ENCODE results near the gene FRMD4A. TPM values are rescaled to one million over a fixed set of nuclear protein-coding genes. Genes with fewer than 3 reads are reported as not detected.
A peak's percentile ranks its signal among the peaks of the same experiment; 100 is the strongest.

Gene FRMD4A
- total RNA-seq, 2 experiments from 2014 or later, result 7.1 to 7.2 TPM

DNA sequence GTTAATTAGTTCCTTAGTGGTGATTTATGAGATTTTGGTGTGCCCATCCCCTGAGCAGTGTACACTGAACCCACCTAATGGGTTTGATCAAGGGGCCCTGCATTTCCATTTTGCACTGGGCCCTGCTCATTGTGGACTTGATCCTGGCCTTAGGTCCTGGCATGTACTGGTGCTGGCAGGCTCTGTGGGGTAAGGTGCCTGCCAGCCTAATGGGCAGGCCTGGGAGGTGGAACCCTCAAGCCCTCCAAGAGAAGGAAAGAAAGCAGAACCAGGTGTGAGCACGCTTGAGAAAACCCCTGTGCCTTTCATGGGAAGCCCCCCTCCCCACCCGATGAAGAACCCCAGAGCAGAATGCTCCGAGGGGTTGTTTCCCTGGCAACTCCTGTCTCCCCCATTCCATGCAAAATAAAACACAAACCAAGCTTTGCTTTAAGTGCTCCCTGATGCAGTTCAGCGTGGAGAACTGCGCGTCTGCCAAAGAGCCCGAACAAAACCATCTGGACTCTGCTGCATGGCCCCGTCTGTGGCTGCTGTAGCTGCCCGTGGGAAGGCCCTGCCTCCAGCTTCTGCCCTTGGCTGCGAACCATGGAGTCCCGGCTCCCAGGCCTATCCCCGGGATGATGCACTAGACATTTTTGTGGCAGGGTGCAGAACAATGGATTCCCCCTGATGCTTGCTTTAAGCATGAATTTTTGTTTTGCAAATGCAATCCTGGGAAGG lies 620.6 kb downstream of the FRMD4A start:
- Mint-ChIP-seq H3K4me3 (no peak overlapping the region), H3K9me3 (no peaks in the 10 kb centered on the region), H3K27ac (no peak overlapping the region), H3K4me1 (peaks cover 29% of the 10 kb centered on the region), H3K36me3 (no peaks in the 10 kb centered on the region), H3K27me3 (peaks cover 31% of the 10 kb centered on the region)
- DNase-seq, result no peak

DNA sequence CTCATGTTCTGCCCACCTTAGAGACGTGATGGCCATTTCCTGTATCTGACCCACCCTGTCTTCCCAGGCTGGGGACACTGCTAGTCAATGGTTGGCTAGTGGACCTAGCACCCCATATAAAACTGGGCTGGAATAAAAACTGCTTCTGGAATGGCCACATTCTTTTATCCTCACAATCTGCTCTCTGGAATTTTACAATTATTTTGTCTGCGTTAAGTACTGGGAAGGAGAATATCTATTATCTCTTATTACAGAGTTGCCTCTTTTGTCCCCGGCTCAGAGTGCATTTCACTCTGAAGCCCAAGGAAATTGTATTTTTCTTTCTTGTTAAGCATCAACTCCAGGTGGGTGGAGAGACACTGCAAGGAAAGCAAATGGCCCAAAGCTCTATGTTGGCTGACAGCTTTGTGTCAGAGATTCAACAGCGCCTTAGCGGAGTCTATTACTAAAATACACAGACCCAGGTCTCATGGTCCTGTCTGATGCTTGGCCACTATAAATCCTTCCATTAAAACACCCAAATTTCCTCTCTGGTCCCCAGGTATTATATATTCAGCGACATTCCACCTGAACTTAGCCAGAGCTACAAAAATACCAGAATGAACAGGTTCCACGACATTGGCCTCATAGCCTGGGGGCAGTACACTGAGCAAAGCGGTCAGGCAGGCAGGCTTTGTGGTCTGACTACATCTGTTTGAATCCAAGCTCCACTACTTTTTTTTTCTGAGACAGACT lies 622.3 kb downstream of the FRMD4A start:
- no peak overlapping the region for H3K27ac Mint-ChIP-seq
- H3K4me1 Mint-ChIP-seq, result peaks cover 28% of the 10 kb centered on the region
- no peaks in the 10 kb centered on the region for H3K36me3 Mint-ChIP-seq
- peaks cover 42% of the 10 kb centered on the region for H3K27me3 Mint-ChIP-seq
- H3K4me3 Mint-ChIP-seq, result peak overlapping the region; percentile 38
- no peaks in the 10 kb centered on the region for H3K9me3 Mint-ChIP-seq
- DNase-seq, result no peak

DNA sequence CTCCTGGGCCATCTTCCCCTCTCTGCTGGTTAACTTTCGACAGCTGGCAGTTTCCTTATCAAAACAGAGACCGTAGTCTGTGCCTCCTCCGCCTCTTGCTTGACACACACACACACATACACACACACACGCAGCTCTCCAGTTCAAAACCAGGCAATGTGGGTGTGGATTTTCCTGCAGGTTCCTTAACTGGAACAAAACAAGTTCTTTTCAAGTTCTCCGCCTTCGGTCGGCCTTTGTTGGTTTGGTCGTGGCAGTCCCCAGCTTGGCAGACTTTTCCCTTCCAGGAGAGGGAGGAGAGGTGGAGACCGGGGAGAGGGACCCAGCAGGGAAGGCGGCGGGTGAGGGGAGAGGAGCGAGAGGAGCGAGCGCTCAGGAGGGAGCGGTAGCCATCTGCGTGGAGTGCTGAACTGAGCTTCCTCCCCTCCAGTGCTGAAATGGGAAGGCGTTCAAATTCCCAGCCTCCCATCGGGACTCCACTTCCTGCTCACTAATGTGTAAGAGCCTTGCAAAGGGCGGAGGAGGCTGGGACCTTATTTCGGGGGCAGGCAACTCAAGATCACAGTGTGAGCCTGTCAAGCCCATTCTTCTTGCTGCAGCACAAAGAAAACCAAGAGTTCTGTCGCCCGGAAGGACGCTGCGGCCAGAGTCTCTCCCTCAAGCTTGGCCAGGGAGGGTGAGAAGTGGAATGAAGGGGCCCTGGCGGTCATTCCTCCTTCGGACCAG lies 623.4 kb downstream of the FRMD4A start:
- H3K9me3 Mint-ChIP-seq, result no peaks in the 10 kb centered on the region
- H3K27ac Mint-ChIP-seq, result no peak overlapping the region
- no peaks in the 10 kb centered on the region for H3K36me3 Mint-ChIP-seq
- peaks cover 49% of the 10 kb centered on the region for H3K27me3 Mint-ChIP-seq
- DNase-seq, result peak; percentile 14
- H3K4me1 Mint-ChIP-seq, result peaks cover 17% of the 10 kb centered on the region
- peak overlapping the region; percentile 59 for H3K4me3 Mint-ChIP-seq

DNA sequence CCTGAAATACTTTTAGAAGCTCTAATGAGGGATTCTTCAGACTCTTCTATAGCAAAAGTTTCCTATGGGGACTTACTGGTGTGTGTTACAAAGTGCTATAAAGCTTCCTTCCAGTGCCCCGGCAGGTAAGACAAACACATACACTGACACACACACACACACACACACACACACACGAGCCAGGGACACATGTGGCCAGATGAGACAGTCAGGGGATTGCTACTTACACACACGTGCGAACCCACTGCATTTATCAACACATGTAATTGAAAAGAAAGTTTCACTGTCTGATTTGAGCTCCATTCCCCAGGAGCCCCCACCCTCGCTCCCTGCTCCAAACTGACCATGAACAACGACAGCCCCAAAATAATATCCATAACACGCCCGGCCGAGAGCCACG lies 624.1 kb downstream of the FRMD4A start:
- Mint-ChIP-seq H3K27ac (no peak overlapping the region), H3K27me3 (peaks cover 51% of the 10 kb centered on the region), H3K9me3 (no peaks in the 10 kb centered on the region), H3K36me3 (no peaks in the 10 kb centered on the region), H3K4me3 (peak overlapping the region; percentile 59), H3K4me1 (peaks cover 16% of the 10 kb centered on the region)
- no peak for DNase-seq

DNA sequence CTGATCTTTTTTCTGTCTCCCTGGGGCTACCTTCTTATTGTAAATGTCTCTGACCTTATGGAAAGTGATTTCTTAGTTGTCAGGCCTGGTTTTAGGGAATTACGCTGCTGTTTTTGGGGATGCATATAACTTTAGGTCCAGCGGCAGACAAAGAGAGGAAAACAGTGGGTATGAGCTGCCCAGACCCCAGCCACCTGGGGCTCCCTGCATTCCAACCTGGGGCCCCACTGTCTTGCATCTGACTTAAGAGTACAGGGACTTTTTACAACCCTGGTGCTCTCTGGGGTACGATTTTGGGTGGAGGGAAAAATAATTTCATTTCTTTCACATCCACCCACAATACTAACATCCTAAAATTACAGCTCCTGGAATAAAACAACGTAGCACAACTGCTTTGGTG lies 624.5 kb downstream of the FRMD4A start:
- no peaks in the 10 kb centered on the region for H3K9me3 Mint-ChIP-seq

DNA sequence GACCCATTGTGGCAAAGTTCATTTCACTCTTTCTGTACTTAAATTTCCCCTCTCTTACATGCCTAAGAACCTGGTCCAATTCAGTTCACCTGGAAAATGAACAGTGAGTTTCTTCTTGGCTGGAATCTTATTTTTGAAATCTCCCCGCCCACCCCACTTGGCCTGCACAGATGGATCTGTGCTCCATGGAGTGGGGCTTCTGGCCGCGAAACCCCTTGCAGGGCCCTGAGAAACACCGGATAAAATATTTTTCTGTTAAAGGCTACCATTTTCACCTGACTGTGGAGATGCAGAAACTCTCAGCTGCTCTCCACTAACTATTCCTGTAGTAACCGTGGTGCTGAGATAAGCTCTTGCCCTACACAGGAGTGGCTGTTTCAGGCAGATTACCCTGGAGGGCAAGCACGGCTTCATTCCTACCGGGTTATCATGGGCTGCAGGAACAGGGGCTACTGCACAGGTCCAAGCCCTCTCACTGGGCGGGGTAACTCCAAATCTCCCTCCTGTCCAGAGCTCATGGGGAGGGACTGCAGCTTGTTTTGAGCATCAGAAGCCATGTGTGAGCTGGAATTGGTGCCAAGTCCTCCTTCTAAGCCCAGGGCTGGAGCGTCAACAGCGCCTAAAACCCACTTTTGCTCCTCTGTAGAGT lies 625.1 kb downstream of the FRMD4A start:
- Mint-ChIP-seq H3K36me3 (no peaks in the 10 kb centered on the region), H3K27me3 (peaks cover 51% of the 10 kb centered on the region), H3K27ac (no peak overlapping the region), H3K9me3 (no peaks in the 10 kb centered on the region), H3K4me1 (peaks cover 16% of the 10 kb centered on the region), H3K4me3 (no peak overlapping the region)
- DNase-seq, result no peak

More for the DNA sequence above, 624.5 kb downstream of the FRMD4A start:
- no peaks in the 10 kb centered on the region for H3K36me3 Mint-ChIP-seq
- peaks cover 16% of the 10 kb centered on the region for H3K4me1 Mint-ChIP-seq
- no peak for DNase-seq
- H3K27ac Mint-ChIP-seq, result no peak overlapping the region
- H3K27me3 Mint-ChIP-seq, result peaks cover 51% of the 10 kb centered on the region
- no peak overlapping the region for H3K4me3 Mint-ChIP-seq

DNA sequence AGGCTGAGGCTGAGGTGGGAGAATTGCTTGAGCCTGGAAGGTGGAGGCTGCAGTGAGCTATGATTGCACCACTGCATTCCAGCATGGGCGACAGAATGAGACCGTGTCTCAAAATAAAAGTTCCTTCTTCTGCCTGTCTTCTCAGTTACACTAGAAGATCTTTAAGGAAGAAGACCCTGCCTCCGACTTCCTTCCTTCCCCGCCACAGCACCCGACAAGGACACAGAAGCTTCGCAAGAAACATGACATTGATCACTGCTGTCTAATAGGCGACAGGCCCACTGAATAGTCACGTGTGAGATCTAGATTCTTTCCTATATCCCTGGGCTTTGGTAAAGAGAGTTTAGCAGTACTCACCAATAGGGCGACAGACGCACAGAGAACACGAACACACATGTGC lies 625.8 kb downstream of the FRMD4A start:
- H3K27ac Mint-ChIP-seq, result no peak overlapping the region
- no peak for DNase-seq
- H3K36me3 Mint-ChIP-seq, result no peaks in the 10 kb centered on the region
- H3K4me3 Mint-ChIP-seq, result no peak overlapping the region
- H3K27me3 Mint-ChIP-seq, result peaks cover 51% of the 10 kb centered on the region
- no peaks in the 10 kb centered on the region for H3K9me3 Mint-ChIP-seq
- peaks cover 16% of the 10 kb centered on the region for H3K4me1 Mint-ChIP-seq

DNA sequence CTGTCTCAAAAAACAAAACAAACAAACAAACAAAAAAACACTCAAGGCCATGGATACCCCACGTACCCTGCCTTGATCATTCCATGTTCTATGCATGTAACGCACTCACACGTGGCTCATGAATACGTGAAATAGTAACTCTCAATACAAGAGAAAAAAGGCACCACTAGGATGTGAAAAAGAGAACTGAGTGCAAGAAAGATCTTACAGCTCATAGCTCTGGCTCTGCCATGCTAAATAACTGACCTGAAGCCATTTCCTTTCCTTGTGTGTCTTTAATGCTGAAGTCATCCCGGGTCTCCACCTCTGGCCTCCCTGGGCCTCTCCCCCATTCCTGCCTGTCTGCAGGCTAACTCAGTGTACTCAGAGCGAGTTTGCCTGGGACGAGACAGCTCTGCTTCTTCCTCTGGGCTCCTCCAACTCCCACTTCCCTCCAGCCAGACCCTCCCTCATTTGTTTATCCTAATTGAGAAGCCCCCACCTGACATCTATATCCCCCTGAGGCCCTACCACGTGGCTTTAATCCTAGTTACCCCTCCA lies 626.7 kb downstream of the FRMD4A start:
- no peak for DNase-seq
- Mint-ChIP-seq H3K4me3 (no peak overlapping the region), H3K4me1 (peaks cover 16% of the 10 kb centered on the region), H3K36me3 (no peaks in the 10 kb centered on the region), H3K27me3 (peaks cover 54% of the 10 kb centered on the region), H3K27ac (no peak overlapping the region), H3K9me3 (no peaks in the 10 kb centered on the region)

DNA sequence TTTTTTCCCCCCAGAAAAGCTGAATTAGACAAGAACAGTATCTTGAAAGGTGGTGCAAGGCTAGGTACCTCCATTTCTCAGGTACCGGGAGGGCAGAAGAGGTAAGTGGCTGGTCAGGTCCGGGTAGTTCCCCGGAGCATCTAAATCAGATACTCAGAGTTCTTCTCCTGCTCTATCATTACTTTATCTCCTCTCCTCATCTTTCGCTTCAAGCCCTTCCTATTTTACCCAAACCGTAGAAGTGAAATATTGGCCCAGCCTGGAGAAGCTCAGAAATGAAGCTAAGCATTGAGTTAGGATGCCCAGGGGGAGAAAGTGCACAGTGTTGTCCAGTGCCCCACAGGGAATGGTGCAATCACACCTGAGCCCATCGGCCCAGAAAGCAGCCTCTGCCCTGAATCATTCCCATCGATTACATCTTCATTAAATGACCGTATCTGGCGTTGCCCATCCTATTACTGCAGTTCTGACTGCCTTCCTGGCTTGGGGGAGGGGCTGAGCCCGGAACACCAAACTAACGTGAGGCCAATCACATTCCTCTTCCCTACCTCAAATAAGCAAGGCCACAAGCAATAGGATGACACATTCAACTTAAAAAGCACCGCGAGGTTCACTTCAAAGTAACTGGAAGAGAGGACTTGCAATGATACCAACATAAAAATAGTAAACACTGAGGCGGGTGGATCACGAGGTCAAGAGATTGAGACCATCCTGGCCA lies 627.5 kb downstream of the FRMD4A start:
- DNase-seq, result no peak
- H3K27ac Mint-ChIP-seq, result no peak overlapping the region
- no peaks in the 10 kb centered on the region for H3K36me3 Mint-ChIP-seq
- H3K27me3 Mint-ChIP-seq, result peaks cover 52% of the 10 kb centered on the region
- H3K9me3 Mint-ChIP-seq, result no peaks in the 10 kb centered on the region
- no peak overlapping the region for H3K4me3 Mint-ChIP-seq
- peaks cover 16% of the 10 kb centered on the region for H3K4me1 Mint-ChIP-seq

DNA sequence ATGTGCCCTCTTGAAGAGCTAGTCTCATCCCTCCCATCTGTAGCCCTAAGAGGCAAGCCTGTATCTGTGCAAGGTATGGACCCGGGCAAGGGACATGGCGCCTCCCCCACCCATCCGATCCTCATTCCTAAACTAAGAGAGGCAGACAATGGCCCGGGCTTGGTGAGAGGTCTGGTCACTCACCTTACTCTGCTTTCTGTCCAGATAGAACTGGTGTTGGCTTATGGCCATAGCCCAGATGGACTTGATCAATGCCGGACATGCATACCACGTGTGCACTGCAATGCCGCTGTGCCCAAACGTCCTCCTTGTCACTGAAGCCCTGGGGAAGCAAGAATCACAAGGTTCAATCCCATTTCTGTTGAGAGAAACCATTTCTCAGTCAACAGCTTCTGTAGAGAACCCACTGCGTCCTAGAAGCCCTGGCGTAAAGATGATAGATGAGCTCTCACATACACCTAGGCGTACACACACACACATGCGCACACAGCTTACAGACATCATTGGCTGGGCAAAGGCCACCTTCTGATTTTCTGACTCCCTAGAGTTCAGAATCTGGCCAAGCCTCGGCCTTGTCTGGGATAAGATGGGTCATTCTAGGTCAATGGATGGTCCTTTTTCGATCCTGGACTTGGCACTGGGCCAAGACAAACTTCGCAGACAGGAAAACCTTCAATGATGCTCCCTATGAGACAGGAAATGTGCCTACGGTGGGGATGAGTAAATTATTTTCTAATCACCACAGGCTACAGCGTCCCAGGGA lies 629.4 kb downstream of the FRMD4A start:
- peaks cover under 1% of the 10 kb centered on the region for H3K4me1 Mint-ChIP-seq
- no peak for DNase-seq
- H3K9me3 Mint-ChIP-seq, result no peaks in the 10 kb centered on the region
- no peak overlapping the region for H3K4me3 Mint-ChIP-seq
- H3K27me3 Mint-ChIP-seq, result peaks cover 33% of the 10 kb centered on the region
- H3K27ac Mint-ChIP-seq, result no peak overlapping the region
- H3K36me3 Mint-ChIP-seq, result no peaks in the 10 kb centered on the region

DNA sequence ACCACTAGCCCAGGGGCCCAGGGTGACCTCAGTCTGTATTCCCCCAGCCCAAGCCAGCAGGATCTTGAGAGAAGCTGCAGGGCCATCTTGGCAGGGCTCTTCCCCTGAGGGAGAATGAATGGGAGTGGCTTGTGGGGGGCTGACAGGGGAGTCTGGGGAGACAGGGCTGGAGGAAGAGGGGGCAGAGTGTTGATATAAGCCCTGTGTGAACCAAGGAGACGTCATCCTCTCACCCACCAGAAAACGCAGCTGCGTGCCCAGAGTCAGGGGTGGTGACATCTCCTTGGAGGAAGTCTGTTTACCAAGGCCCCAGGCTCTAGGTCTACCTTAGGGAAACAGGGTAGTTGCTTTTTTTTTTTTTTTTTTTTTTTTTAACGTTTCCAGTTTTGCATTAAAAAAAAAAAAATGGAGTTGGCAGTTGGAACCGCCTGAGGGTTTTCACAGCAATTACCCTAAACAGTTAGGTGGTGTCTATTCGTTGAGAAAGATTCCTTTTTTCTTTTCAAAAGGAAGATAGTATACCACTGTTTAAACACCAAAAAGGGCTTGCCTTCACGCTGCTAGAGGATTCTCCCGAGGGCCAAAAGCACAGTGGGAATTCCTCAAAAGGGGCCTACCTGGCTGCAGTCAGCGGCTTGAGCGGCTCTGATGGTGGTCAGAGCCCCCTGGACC lies 630.1 kb downstream of the FRMD4A start:
- DNase-seq, result no peak
- H3K9me3 Mint-ChIP-seq, result no peaks in the 10 kb centered on the region
- H3K27ac Mint-ChIP-seq, result no peak overlapping the region
- peaks cover 28% of the 10 kb centered on the region for H3K27me3 Mint-ChIP-seq
- H3K4me1 Mint-ChIP-seq, result no peaks in the 10 kb centered on the region
- H3K4me3 Mint-ChIP-seq, result no peak overlapping the region
- no peaks in the 10 kb centered on the region for H3K36me3 Mint-ChIP-seq

DNA sequence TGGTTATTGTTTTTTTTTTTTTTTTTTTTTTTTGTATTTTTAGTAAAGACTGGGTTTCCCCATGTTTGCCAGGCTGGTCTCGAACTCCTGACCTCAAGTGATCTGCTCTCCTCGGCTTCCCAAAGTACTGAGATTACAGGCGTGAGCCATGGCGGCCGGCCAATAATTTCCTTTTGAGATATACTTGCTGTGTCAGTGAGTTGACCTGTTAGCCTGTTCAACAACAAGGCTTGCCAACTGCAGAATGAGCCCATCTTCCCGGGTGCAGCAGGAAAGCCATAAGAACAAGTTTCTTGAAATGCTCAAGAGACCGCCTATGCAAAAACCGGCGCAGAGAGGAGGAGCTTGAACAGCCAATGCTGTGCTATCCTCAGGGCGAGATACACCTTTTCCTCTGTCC lies 631.5 kb downstream of the FRMD4A start:
- no peak for DNase-seq
- no peaks in the 10 kb centered on the region for H3K36me3 Mint-ChIP-seq
- H3K9me3 Mint-ChIP-seq, result no peaks in the 10 kb centered on the region
- no peak overlapping the region for H3K4me3 Mint-ChIP-seq
- no peak overlapping the region for H3K27ac Mint-ChIP-seq
- H3K27me3 Mint-ChIP-seq, result peaks cover 15% of the 10 kb centered on the region
- no peaks in the 10 kb centered on the region for H3K4me1 Mint-ChIP-seq

DNA sequence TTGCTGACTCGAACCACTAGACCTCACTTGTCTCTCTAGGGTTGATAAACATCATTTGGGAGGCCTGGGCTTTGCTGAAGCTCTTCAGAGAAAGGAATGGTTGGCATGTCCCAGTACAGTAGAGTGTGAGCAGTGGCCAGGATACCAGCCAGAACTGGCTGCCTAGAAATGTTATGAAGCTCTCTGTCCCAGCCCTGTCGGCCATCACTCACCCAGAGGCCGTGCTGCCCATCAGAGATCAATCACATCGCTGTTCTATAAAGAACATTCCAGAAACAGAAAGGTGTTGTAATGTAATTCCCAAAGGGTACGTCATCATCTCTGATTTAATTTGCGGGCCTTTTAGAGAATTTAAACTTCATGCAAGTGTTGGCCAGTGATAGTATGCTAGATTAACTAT lies 632.5 kb downstream of the FRMD4A start:
- no peak for DNase-seq
- Mint-ChIP-seq H3K27ac (no peak overlapping the region), H3K27me3 (peaks cover 11% of the 10 kb centered on the region), H3K36me3 (no peaks in the 10 kb centered on the region), H3K4me3 (no peak overlapping the region), H3K9me3 (no peaks in the 10 kb centered on the region), H3K4me1 (no peaks in the 10 kb centered on the region)
